Astrocyte (in vitro differentiated cells and primary cell): ENCODE data around the gene POU2F1.

Source experiments
- EZH2 ChIP-seq: IDR thresholded peaks from 2 replicates; pipeline ENCODE4 v1.6.1; 2012; ENCODE audit warnings: mild to moderate bottlenecking, low read length, inconsistent platforms; ENCODE audit not compliant: insufficient read depth
- TF ChIP-seq, protein P1 (sequence below): IDR thresholded peaks from 2 replicates; pipeline ENCODE4 v1.5.1; 2011; ENCODE audit warnings: low read depth, mild to moderate bottlenecking, inconsistent platforms, low read length, moderate library complexity; ENCODE audit not compliant: insufficient read depth

DNA sequence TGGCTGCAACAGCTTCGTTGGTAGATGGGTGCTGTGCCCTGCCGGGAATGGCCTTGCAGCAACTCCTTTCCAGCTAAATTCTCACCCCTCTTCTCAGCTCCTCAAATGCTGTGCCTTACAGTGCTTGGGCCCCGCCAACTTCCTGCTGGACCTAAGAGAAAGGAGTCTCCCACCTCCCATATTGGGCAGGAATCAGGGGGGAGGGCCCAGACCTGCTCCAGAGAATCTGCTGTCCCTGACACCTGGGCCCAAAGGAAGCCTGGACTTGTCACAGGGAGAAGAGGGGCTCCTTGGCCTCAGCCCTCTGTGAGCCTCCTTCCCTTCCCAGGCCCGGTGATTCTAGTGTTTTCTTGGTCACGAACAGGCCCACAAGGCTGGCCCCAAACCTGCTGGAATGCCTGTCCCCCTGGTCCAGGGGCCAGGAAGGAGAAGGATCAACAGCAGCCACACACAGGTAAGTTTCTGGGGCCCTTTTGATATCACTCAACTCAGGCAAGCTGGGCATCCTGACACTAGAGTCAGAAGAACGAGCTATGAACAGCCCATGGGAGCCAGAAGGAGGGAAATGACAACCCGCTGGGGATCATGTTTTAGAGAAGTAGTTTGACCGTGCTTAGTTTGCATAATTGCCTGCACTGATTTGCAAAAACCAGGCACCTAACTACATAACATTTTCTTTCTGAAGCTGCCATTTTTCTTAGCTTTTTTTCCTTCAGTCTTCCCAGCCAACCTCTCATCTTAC is 211.4 kb downstream of the POU2F1 start:
- TF ChIP-seq, protein P1, sequence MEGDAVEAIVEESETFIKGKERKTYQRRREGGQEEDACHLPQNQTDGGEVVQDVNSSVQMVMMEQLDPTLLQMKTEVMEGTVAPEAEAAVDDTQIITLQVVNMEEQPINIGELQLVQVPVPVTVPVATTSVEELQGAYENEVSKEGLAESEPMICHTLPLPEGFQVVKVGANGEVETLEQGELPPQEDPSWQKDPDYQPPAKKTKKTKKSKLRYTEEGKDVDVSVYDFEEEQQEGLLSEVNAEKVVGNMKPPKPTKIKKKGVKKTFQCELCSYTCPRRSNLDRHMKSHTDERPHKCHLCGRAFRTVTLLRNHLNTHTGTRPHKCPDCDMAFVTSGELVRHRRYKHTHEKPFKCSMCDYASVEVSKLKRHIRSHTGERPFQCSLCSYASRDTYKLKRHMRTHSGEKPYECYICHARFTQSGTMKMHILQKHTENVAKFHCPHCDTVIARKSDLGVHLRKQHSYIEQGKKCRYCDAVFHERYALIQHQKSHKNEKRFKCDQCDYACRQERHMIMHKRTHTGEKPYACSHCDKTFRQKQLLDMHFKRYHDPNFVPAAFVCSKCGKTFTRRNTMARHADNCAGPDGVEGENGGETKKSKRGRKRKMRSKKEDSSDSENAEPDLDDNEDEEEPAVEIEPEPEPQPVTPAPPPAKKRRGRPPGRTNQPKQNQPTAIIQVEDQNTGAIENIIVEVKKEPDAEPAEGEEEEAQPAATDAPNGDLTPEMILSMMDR, result no peak
- TF ChIP-seq EZH2, result no peak
